Uterus (tissue), 4 donors: ENCODE measurements around the gene ACTR5. TPM values are rescaled to one million over a fixed set of nuclear protein-coding genes. Genes with fewer than 3 reads are reported as not detected.

Source experiments
- DNase-seq, 2 donors: peaks; one replicate each; pipeline ENCODE4 v3.0.0-alpha.2; 2019 to 2020
- H3K27ac ChIP-seq, 2 donors: fragments of 200-600 bp; sonication (generic); 1 replicate in 1 of 2; 2 replicates in 1 of 2; pipeline ENCODE4 v1.5.1; 2016 to 2018
- H3K27me3 ChIP-seq, 2 donors: fragments of 200-600 bp; sonication (generic); one replicate each; pipeline ENCODE4 v1.5.1; 2018 to 2019; ENCODE audit warnings: control low read depth in 1 of 2
- H3K36me3 ChIP-seq, 2 donors: fragments of 200-600 bp; sonication (generic); one replicate each; pipeline ENCODE4 v1.5.1; 2019; ENCODE audit warnings: control low read depth in 1 of 2
- H3K4me1 ChIP-seq, 2 donors: fragments of 200-600 bp; sonication (generic); one replicate each; pipeline ENCODE4 v1.5.1; 2018 to 2019; ENCODE audit warnings: control low read depth in 1 of 2
- H3K4me3 ChIP-seq, 2 donors: fragments of 200-600 bp; sonication (generic); 1 replicate in 1 of 2; 2 replicates in 1 of 2; pipeline ENCODE4 v1.5.1; 2018 to 2019; ENCODE audit warnings: mild to moderate bottlenecking in 1 of 2
- H3K9me3 ChIP-seq, 2 donors: fragments of 200-600 bp; sonication (generic); one replicate each; pipeline ENCODE4 v1.5.1; 2019; ENCODE audit warnings: control low read depth in 1 of 2
- CTCF ChIP-seq, 4 experiments: fragments of 200-600 bp in 2 of 4; fragments of 450-650 bp in 2 of 4; sonication (generic) in 2 of 4; IDR thresholded peaks; one replicate each; pipeline ENCODE4 v1.5.1; 2016 to 2019; ENCODE audit warnings: antibody characterized with exemption in 4 of 4, mild to moderate bottlenecking in 2 of 4, moderate library complexity in 1 of 4
- POLR2A ChIP-seq, 2 donors: fragments of 450-650 bp; IDR thresholded peaks; one replicate each; pipeline ENCODE4 v1.6.1; 2016; ENCODE audit warnings: antibody characterized with exemption in 2 of 2, mild to moderate bottlenecking in 1 of 2, moderate library complexity in 1 of 2
- intact Hi-C: fragments of 100-400 bp; cut with DNase I; formaldehyde crosslinking; loops from one replicate; pipeline ENCODE4 v1.15.1; 2023; ENCODE audit warnings: low total_unique reads
- total RNA-seq, 4 donors: library from RNA; depleted of rRNA in 3 of 4; stranded (reverse); fragments of >200 nt in 3 of 4; gene quantifications; one replicate each; pipeline versions ENCODE4 v1.1.0 to v1.2.4, GENCODE V29; 2014 to 2023
- donor health status: DM: yes; HTN: yes; CAD: no.

ACTR5 gene
- total RNA-seq, 4 donors from 2014 or later, result 3.8 to 12.4 (median 11.7) TPM

DNA sequence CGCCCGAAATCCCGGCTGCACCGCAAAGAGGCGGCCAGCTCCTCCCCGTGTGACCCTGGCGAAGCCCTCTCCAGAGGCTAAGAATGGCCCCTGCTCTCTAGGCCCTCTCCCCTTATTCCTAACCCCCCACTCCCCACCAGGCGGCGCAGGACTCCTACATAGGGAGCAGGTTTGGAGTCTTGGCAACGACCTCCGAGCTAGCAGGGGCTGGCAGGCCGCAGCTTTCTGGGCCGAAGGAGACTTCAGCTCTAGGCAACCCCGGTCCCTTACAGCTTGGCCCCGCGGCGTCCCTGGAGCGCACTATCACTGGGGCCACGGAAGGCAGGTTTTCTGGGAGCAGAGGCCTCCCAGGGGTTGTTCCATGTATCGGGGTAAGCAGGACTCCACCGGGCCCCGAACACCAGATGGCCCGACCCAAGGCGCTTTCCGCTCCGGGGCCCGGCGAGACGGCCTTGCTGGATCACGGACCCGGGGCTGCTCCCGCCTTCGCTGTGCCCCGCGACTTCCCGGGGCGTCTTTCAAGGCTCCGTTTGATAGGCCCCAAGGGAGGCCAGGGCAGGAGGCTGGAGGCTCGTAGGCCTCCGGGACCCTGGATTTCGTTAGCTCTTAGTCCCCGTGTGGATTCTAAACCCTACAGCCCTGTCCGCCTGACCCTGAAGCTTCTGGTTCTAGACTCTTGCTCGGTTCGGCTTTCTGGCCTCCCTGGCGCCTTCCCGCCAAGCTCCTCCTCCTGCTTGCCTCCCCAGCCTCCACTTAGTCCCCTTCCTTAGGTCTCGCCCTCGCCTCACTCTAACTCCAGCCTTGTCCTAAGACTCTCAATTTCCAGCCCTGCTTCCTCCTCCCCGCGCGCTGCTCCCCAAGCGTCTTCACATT lies 22.1 kb upstream of the ACTR5 start:
- intact Hi-C loops, result no loop called here
- H3K27me3 ChIP-seq, result peaks cover 29 to 66% of the 10 kb centered on the region in 2 donors
- no peak overlapping the region for H3K4me3 ChIP-seq
- H3K36me3 ChIP-seq, result no peaks in the 10 kb centered on the region
- DNase-seq, result peak; percentile 24 to 39
- no peak overlapping the region for H3K27ac ChIP-seq
- H3K9me3 ChIP-seq, result no peaks in the 10 kb centered on the region
- H3K4me1 ChIP-seq, result peaks cover 0 to 16% of the 10 kb centered on the region in 2 donors
- TF ChIP-seq POLR2A (IDR thresholded peaks at IDR 0.05) (no peak), CTCF (IDR thresholded peaks at IDR 0.05) (peak in 2 of 4 experiments; percentile 10 to 15)

GRCh38 chr20:38726804-38727606 lies 21.3 kb upstream of the ACTR5 start:
- H3K27me3 ChIP-seq, result peaks cover 29 to 74% of the 10 kb centered on the region in 2 donors
- TF ChIP-seq CTCF (IDR thresholded peaks at IDR 0.05) (no peak), POLR2A (IDR thresholded peaks at IDR 0.05) (no peak)
- intact Hi-C loops, result no loop called here
- DNase-seq, result no peak
- no peaks in the 10 kb centered on the region for H3K36me3 ChIP-seq
- no peaks in the 10 kb centered on the region for H3K9me3 ChIP-seq
- no peak overlapping the region for H3K27ac ChIP-seq
- H3K4me1 ChIP-seq, result peaks cover 0 to 16% of the 10 kb centered on the region in 2 donors
- H3K4me3 ChIP-seq, result no peak overlapping the region

- Histone ChIP-seq H3K4me3 (no peak overlapping the region), H3K27ac (no peak overlapping the region), H3K27me3 (peaks cover 29 to 81% of the 10 kb centered on the region in 2 donors), H3K4me1 (peaks cover 0 to 16% of the 10 kb centered on the region in 2 donors), H3K9me3 (no peaks in the 10 kb centered on the region), H3K36me3 (no peaks in the 10 kb centered on the region)
- DNase-seq, result no peak
- TF ChIP-seq POLR2A (IDR thresholded peaks at IDR 0.05) (no peak), CTCF (IDR thresholded peaks at IDR 0.05) (no peak)
- intact Hi-C loops, result no loop called here
These were observed 20.6 kb upstream of the ACTR5 start for GRCh38 chr20:38727607-38728190.

- peaks cover 0 to 16% of the 10 kb centered on the region in 2 donors for H3K4me1 ChIP-seq
- H3K27me3 ChIP-seq, result peaks cover 33 to 85% of the 10 kb centered on the region in 2 donors
- intact Hi-C loops, result no loop called here
- no peaks in the 10 kb centered on the region for H3K9me3 ChIP-seq
- H3K36me3 ChIP-seq, result no peaks in the 10 kb centered on the region
- no peak overlapping the region for H3K4me3 ChIP-seq
- no peak for DNase-seq
- TF ChIP-seq POLR2A (IDR thresholded peaks at IDR 0.05), result no peak
- TF ChIP-seq CTCF (IDR thresholded peaks at IDR 0.05), result no peak
- H3K27ac ChIP-seq, result no peak overlapping the region
These were observed 20.0 kb upstream of the ACTR5 start for GRCh38 chr20:38728191-38728781.
